Esophagus (tissue), 2 donors: ENCODE results near the gene CELSR3. TPM values are rescaled to one million over a fixed set of nuclear protein-coding genes. Genes with fewer than 3 reads are reported as not detected.

Experiments
- H3K27ac ChIP-seq, 2 donors: one replicate each; pipeline ENCODE4 v1.5.1; 2013; ENCODE audit warnings: low read depth in 2 of 2, mild to moderate bottlenecking in 2 of 2, inconsistent platforms in 1 of 2, low read length in 1 of 2, moderate library complexity in 1 of 2
- H3K27me3 ChIP-seq, 2 donors: one replicate each; pipeline ENCODE4 v1.6.1; 2013; ENCODE audit warnings: low read length in 2 of 2, control low read depth in 1 of 2, mild to moderate bottlenecking in 1 of 2; ENCODE audit not compliant: insufficient read depth in 2 of 2, control insufficient read depth in 1 of 2
- H3K36me3 ChIP-seq, 2 donors: one replicate each; pipeline ENCODE4 v1.6.1; 2013; ENCODE audit warnings: low read length in 1 of 2; ENCODE audit not compliant: control insufficient read depth in 2 of 2, insufficient read depth in 2 of 2
- H3K4me1 ChIP-seq, 2 donors: one replicate each; pipeline ENCODE4 v1.6.1; 2013; ENCODE audit warnings: low read length in 1 of 2; ENCODE audit not compliant: control insufficient read depth in 2 of 2, insufficient read depth in 2 of 2
- H3K4me3 ChIP-seq, 2 donors: one replicate each; pipeline ENCODE4 v1.5.1; 2013; ENCODE audit warnings: low read length in 2 of 2, mild to moderate bottlenecking in 2 of 2, low read depth in 1 of 2, moderate library complexity in 1 of 2
- H3K9me3 ChIP-seq, 2 donors: one replicate each; pipeline ENCODE4 v1.6.1; 2013; ENCODE audit warnings: mild to moderate bottlenecking in 2 of 2, low read depth in 1 of 2, low read length in 1 of 2, moderate library complexity in 1 of 2; ENCODE audit not compliant: control insufficient read depth in 2 of 2, insufficient read depth in 1 of 2
- WGBS, 2 donors: extraction: QIAGEN DNeasy Blood & Tissue Kit; methylation state at CpG; one replicate each; pipeline ENCODE4 v1.1.7; 2013; 5-methylcytosine and 5-hydroxymethylcytosine counted together
- polyA plus RNA-seq, 2 donors: library from polyadenylated mRNA; stranded (reverse); fragments of 200-250 nt; gene quantifications; one replicate each; pipeline ENCODE4 v1.2.3, GENCODE V29; 2013
- donor health status: healthy with polysubstance abuse.
- donor health status: Bipolar disorder and iron deficiency.

CELSR3 gene
- polyA plus RNA-seq, result under 1 TPM; 0.36 to 0.77 TPM

- peak within 1 kb of the TSS; percentile 38 to 70 for H3K27ac ChIP-seq
- H3K27me3 ChIP-seq, result peaks cover 0 to 2% of the 10 kb centered on the region in 2 donors
- no peaks in the 10 kb centered on the region for H3K9me3 ChIP-seq
- 2 to 3% methylated on average over 36 to 52 of the region's 52 CpGs for WGBS, 2 donors
- H3K36me3 ChIP-seq, result no peaks in the 10 kb centered on the region
- peak within 1 kb of the TSS; percentile 37 to 51 for H3K4me3 ChIP-seq
- H3K4me1 ChIP-seq, result peaks cover 17 to 18% of the 10 kb centered on the region in 2 donors
These were observed at the start of gene CELSR3 for GRCh38 chr3:48662753-48663488. Gene CELSR3, minus strand, starts transcription at chr3:48662886. Its CDS starts 252 bp downstream, at chr3:48662634.

- peaks cover 3 to 16% of the 10 kb centered on the region in 2 donors for H3K36me3 ChIP-seq
- whole genome bisulfite sequencing, 2 donors, result 60 to 63% methylated on average over 2 of the region's 2 CpGs
- no peak overlapping the region for H3K27ac ChIP-seq
- no peaks in the 10 kb centered on the region for H3K9me3 ChIP-seq
- no peak overlapping the region for H3K4me3 ChIP-seq
- no peaks in the 10 kb centered on the region for H3K27me3 ChIP-seq
- peaks cover 3 to 20% of the 10 kb centered on the region in 2 donors for H3K4me1 ChIP-seq
These were observed 49.0 kb upstream of the CELSR3 start for GRCh38 chr3:48711727-48712126.

GRCh38 chr3:48709051-48709461 lies 46.4 kb upstream of the CELSR3 start:
- peaks cover 3 to 16% of the 10 kb centered on the region in 2 donors for H3K4me1 ChIP-seq
- no peak overlapping the region for H3K4me3 ChIP-seq
- no peaks in the 10 kb centered on the region for H3K27me3 ChIP-seq
- H3K27ac ChIP-seq, result peak overlapping the region; percentile 68 to 80
- H3K36me3 ChIP-seq, result peaks cover 3 to 17% of the 10 kb centered on the region in 2 donors
- H3K9me3 ChIP-seq, result no peaks in the 10 kb centered on the region
- WGBS, 2 donors, result 45 to 58% methylated on average over 7 of the region's 7 CpGs

DNA sequence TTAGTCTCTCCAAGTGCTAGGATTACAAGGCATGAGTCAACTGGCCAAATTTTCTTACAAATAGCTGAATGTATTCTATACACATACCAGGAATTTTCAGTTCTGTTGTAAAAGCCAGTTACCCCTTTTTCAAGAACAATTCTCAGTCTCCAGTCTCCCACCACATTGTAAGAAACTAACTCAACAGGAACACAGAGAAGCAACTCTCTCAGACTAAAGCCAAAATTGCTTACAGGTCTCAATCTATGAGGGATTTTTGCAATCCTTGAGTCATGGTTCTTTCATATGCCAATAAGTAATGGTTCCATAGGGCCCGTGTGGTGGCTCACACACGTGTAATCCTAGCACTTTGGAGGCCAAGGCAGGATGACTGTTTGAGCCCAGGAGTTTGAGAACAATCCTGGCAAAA lies 45.8 kb upstream of the CELSR3 start:
- WGBS, 2 donors, result 24 to 30% methylated on average over 2 of the region's 2 CpGs
- no peaks in the 10 kb centered on the region for H3K9me3 ChIP-seq
- H3K36me3 ChIP-seq, result peaks cover 3 to 16% of the 10 kb centered on the region in 2 donors
- H3K27me3 ChIP-seq, result no peaks in the 10 kb centered on the region
- H3K27ac ChIP-seq, result peak overlapping the region; percentile 68 to 80
- H3K4me3 ChIP-seq, result no peak overlapping the region
- peaks cover 3 to 14% of the 10 kb centered on the region in 2 donors for H3K4me1 ChIP-seq

DNA sequence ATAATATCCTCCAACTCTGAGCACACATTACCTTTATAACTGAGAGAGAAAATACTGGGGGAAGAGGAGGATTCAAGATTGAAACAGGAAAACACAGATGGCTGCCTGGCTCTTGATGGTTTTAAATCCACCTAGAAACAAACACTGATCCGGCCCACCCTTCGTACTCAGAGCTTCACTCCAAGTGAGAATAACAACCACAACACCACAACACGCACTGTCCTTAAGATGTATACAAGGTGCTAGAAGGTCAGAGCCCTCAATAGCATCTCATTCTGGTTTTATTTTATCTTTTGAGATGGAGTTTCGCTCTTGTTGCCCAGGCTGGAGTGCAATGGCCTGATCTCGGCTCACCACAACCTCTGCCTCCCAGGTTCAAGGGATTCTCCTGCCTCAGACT lies 44.5 kb upstream of the CELSR3 start:
- Histone ChIP-seq H3K9me3 (no peaks in the 10 kb centered on the region), H3K27ac (no peak overlapping the region), H3K36me3 (peaks cover 3 to 8% of the 10 kb centered on the region in 2 donors), H3K27me3 (no peaks in the 10 kb centered on the region), H3K4me1 (peaks cover 0 to 10% of the 10 kb centered on the region in 2 donors), H3K4me3 (no peak overlapping the region)
- WGBS, 2 donors, result 86 to 88% methylated on average over 5 of the region's 5 CpGs

- Histone ChIP-seq H3K36me3 (peaks cover 3 to 6% of the 10 kb centered on the region in 2 donors), H3K9me3 (no peaks in the 10 kb centered on the region), H3K4me1 (no peaks in the 10 kb centered on the region), H3K27me3 (no peaks in the 10 kb centered on the region), H3K27ac (no peak overlapping the region), H3K4me3 (no peak overlapping the region)
- WGBS, 2 donors, result 85 to 88% methylated on average over 6 of the region's 6 CpGs
These were observed 39.7 kb upstream of the CELSR3 start for GRCh38 chr3:48702320-48702920.

DNA sequence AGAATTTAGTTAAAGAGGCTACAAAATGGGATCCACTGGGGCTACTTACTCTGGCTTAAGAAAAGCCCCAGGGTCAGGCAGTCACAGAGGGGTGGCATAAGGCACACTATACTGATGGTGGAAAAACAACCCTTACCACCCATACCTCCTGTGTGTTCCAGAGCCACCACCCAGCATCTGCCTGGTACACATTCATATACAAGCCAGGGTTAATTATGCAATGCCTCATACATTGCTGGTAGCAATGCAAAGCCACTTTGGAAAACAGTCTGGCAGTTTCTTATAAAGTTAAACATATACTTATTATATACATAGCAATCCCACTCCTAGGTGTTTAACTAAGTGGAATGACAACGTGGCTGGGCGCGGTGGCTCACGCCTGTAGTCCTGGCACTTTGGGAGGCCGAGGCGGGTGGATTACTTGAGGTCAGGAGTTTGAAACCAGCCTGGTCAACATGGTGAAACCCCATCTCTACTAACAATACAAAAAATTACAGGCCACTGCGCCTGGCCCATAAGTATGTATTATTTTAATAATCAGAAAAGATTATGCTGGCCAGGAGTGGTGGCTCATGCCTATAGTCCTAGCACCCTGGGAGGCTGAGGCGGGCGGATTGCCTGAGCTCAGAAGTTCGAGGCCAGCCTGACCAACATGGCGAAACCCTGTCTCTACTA lies 38.2 kb upstream of the CELSR3 start:
- H3K4me3 ChIP-seq, result no peak overlapping the region
- H3K36me3 ChIP-seq, result peaks cover 2 to 3% of the 10 kb centered on the region in 2 donors
- no peak overlapping the region for H3K27ac ChIP-seq
- no peaks in the 10 kb centered on the region for H3K9me3 ChIP-seq
- 87 to 93% methylated on average over 11 of the region's 11 CpGs for WGBS, 2 donors
- no peaks in the 10 kb centered on the region for H3K27me3 ChIP-seq
- H3K4me1 ChIP-seq, result no peaks in the 10 kb centered on the region

DNA sequence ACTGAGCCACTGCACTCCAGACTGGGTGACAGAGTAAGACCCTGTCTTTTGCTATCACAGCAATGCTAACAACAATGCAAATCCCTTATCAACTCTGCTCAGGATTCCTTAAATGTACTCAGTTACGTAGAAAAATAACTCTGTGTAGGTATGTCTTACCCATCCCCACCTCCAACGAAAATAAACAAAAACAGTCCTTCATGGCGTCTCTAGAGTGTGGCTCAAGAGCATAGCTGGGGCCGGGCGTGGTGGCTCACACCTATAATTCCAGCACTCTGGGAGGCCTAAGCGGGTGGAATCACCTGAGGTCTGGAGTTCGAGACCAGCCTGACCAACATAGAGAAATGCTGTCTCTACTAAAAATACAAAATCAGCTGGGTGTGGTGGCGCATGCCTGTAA lies 36.2 kb upstream of the CELSR3 start:
- no peak overlapping the region for H3K27ac ChIP-seq
- H3K9me3 ChIP-seq, result no peaks in the 10 kb centered on the region
- peaks cover 3 to 10% of the 10 kb centered on the region in 2 donors for H3K36me3 ChIP-seq
- H3K4me3 ChIP-seq, result no peak overlapping the region
- WGBS, 2 donors, result 93 to 95% methylated on average over 8 of the region's 8 CpGs
- no peaks in the 10 kb centered on the region for H3K27me3 ChIP-seq
- H3K4me1 ChIP-seq, result peaks cover 2 to 11% of the 10 kb centered on the region in 2 donors

DNA sequence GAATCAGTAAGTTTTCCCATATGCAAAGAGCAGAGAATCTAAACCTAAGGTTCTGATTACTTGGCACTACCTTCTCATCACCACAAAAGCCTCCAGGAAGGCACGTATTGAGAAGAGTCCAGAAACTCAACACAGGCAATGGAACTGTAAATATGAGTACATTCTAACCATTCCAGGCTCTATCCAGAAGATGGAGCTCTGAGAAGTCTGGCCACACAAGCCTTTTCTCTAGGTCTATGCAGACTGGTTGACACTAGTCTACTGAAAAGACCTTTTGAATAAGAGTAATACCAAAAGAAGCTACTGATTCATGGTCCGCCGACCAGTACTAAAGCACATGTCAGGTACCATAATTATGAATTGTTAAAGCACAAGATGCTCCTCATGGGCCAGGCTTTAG lies 35.3 kb upstream of the CELSR3 start:
- H3K36me3 ChIP-seq, result peaks cover 3 to 15% of the 10 kb centered on the region in 2 donors
- 81 to 85% methylated on average over 3 of the region's 3 CpGs for WGBS, 2 donors

More for the DNA sequence above, 35.3 kb upstream of the CELSR3 start:
- H3K27ac ChIP-seq, result peak overlapping the region in 1 of 2 donors; percentile 0
- no peak overlapping the region for H3K4me3 ChIP-seq
- H3K27me3 ChIP-seq, result no peaks in the 10 kb centered on the region
- no peaks in the 10 kb centered on the region for H3K9me3 ChIP-seq
- H3K4me1 ChIP-seq, result peaks cover 2 to 12% of the 10 kb centered on the region in 2 donors
